IMR-90 (cell line): ENCODE data around the gene ZFYVE28. TPM values are rescaled to one million over a fixed set of nuclear protein-coding genes. Genes with fewer than 3 reads are reported as not detected.

Source experiments
- ATAC-seq: fragments of 200-7000 bp; cut with Tn5 transposase; 2 replicates; pipeline ENCODE4 v1.9.1; 2020; ENCODE audit warnings: low read depth, mild to moderate bottlenecking, moderate library complexity
- BruUV-seq: library from RNA; stranded (reverse); fragments of 400-500 nt; replicated peaks from 2 replicates; lab custom pipeline; 2021; lab: Mats Ljungman, UMichigan
- CTCF ChIA-PET: fragments of 300-600 bp; formaldehyde crosslinking; extraction: SDS; loops from one replicate; lab custom pipeline; 2021; ENCODE audit warnings: antibody characterized with exemption; lab: Yijun Ruan, JAX
- POLR2A ChIA-PET: fragments of 300-600 bp; sonication (Branson Sonifier 250); formaldehyde crosslinking; loops from one replicate; lab custom pipeline; 2022; ENCODE audit warnings: antibody characterized with exemption; ENCODE audit not compliant: unreplicated experiment; lab: Charles Lee
- DNase-seq: peaks from one replicate; pipeline ENCODE4 v3.0.0; 2013
- H2AFZ ChIP-seq: replicated peaks from 2 replicates; pipeline ENCODE3; 2013; ENCODE audit warnings: low read length, mild to moderate bottlenecking; ENCODE audit not compliant: poor library complexity
- H2AK5ac ChIP-seq: 2 replicates; pipeline ENCODE4 v1.6.1; 2013; ENCODE audit warnings: low read depth, low read length, inconsistent platforms
- H2AK9ac ChIP-seq: replicated peaks from 2 replicates; pipeline ENCODE3; 2013; ENCODE audit warnings: mild to moderate bottlenecking, low read depth, low read length, moderate library complexity; ENCODE audit not compliant: poor library complexity
- H2BK120ac ChIP-seq: 2 replicates; pipeline ENCODE4 v1.6.1; 2013; ENCODE audit warnings: low read depth, low read length, inconsistent platforms
- H2BK15ac ChIP-seq: 3 replicates; pipeline ENCODE4 v1.6.1; 2013; ENCODE audit warnings: low read depth, low read length, inconsistent platforms
- H2BK20ac ChIP-seq: 2 replicates; pipeline ENCODE4 v1.6.1; 2013; ENCODE audit warnings: low read depth, mild to moderate bottlenecking, inconsistent platforms, low read length, moderate library complexity
- H2BK5ac ChIP-seq: 2 replicates; pipeline ENCODE4 v1.6.1; 2013; ENCODE audit warnings: mild to moderate bottlenecking, low read depth, low read length, inconsistent platforms; ENCODE audit not compliant: poor library complexity, severe bottlenecking
- H3K14ac ChIP-seq: replicated peaks from 2 replicates; pipeline ENCODE4 v1.6.1; 2013; ENCODE audit warnings: low read depth, low read length, inconsistent platforms
- H3K18ac ChIP-seq: 2 replicates; pipeline ENCODE4 v1.6.1; 2013; ENCODE audit warnings: low read depth, low read length, control low read depth
- H3K23ac ChIP-seq: 2 replicates; pipeline ENCODE4 v1.6.1; 2013; ENCODE audit warnings: low read depth, low read length, inconsistent platforms
- H3K27ac ChIP-seq: 2 replicates; pipeline ENCODE4 v1.5.1; 2013; ENCODE audit warnings: mild to moderate bottlenecking, control low read depth, low read length; ENCODE audit not compliant: insufficient read depth
- H3K27me3 ChIP-seq: 2 replicates; pipeline ENCODE4 v1.6.1; 2013; ENCODE audit warnings: low read length; ENCODE audit not compliant: control insufficient read depth, insufficient read depth
- H3K36me3 ChIP-seq: 2 replicates; pipeline ENCODE4 v1.6.1; 2013; ENCODE audit warnings: low read length, mixed read lengths; ENCODE audit not compliant: control insufficient read depth, insufficient read depth
- H3K4ac ChIP-seq: 2 replicates; pipeline ENCODE4 v1.6.1; 2013; ENCODE audit warnings: low read depth, low read length, inconsistent platforms
- H3K4me1 ChIP-seq: 2 replicates; pipeline ENCODE4 v1.6.1; 2013; ENCODE audit warnings: low read length, mixed read lengths; ENCODE audit not compliant: control insufficient read depth, insufficient read depth
- H3K4me2 ChIP-seq: 2 replicates; pipeline ENCODE4 v1.6.1; 2013; ENCODE audit warnings: low read depth, mild to moderate bottlenecking, control low read depth, low read length, moderate library complexity
- H3K4me3 ChIP-seq: 2 replicates; pipeline ENCODE4 v1.5.1; 2013; ENCODE audit warnings: low read depth, mild to moderate bottlenecking, control low read depth, low read length, moderate library complexity; ENCODE audit not compliant: insufficient read depth
- H3K56ac ChIP-seq: 2 replicates; pipeline ENCODE4 v1.6.1; 2013; ENCODE audit warnings: low read length, inconsistent platforms; ENCODE audit not compliant: insufficient read depth; ENCODE audit errors: extremely low read depth
- H3K79me1 ChIP-seq, 2 experiments: 2 replicates each; pipeline ENCODE4 v1.6.1; 2013; ENCODE audit warnings: low read length in 2 of 2, inconsistent platforms in 1 of 2, low read depth in 1 of 2
- H3K9ac ChIP-seq: 2 replicates; pipeline ENCODE4 v1.6.1; 2013; ENCODE audit warnings: low read depth, low read length, control low read depth
- H3K9me1 ChIP-seq: 2 replicates; pipeline ENCODE4 v1.6.1; 2013; ENCODE audit warnings: low read length, inconsistent platforms; ENCODE audit not compliant: insufficient read depth
- H3K9me3 ChIP-seq: 2 replicates; pipeline ENCODE4 v1.6.1; 2013; ENCODE audit warnings: low read length; ENCODE audit not compliant: control insufficient read depth, insufficient read depth
- H4K20me1 ChIP-seq: 2 replicates; pipeline ENCODE4 v1.6.1; 2013; ENCODE audit warnings: low read length, inconsistent platforms; ENCODE audit not compliant: insufficient read depth
- H4K5ac ChIP-seq: 2 replicates; pipeline ENCODE4 v1.6.1; 2013; ENCODE audit warnings: mild to moderate bottlenecking, low read depth, low read length, control low read depth
- H4K8ac ChIP-seq, 2 experiments: 2 replicates each; pipeline ENCODE4 v1.6.1; 2013; ENCODE audit warnings: low read depth in 2 of 2, low read length in 2 of 2, control low read depth in 1 of 2, inconsistent platforms in 1 of 2
- H4K91ac ChIP-seq: 2 replicates; pipeline ENCODE4 v1.6.1; 2013; ENCODE audit warnings: low read depth, low read length, inconsistent platforms; ENCODE audit not compliant: insufficient read depth
- MAZ ChIP-seq: IDR thresholded peaks from 2 replicates; pipeline ENCODE4 v1.6.1; 2012; ENCODE audit warnings: low read depth, mild to moderate bottlenecking, low read length, improper control_type of control experiment, moderate library complexity, borderline replicate concordance
- RAD21 ChIP-seq: IDR thresholded peaks from 2 replicates; pipeline ENCODE4 v1.6.1; 2012; ENCODE audit warnings: low read length, improper control_type of control experiment
- RFX5 ChIP-seq: IDR thresholded peaks from 2 replicates; pipeline ENCODE4 v1.8.0; 2012; ENCODE audit warnings: low read depth, mild to moderate bottlenecking, low read length, moderate library complexity
- WGBS, 2 experiments: methylation state at CpG; one replicate each; pipeline versions ENCODE4 v1.1.5 to v1.1.7; 2013; ENCODE audit warnings: missing lambda C conversion rate in 2 of 2; ENCODE audit not compliant: insufficient read length in 1 of 2; ENCODE audit errors: extremely low coverage in 2 of 2; 5-methylcytosine and 5-hydroxymethylcytosine counted together
- dilution Hi-C: fragments of 300-500 bp; cut with HindIII; formaldehyde crosslinking; loops from one replicate; pipeline ENCODE4 v1.14.3; 2018; ENCODE audit warnings: low sequenced_read_pairs; ENCODE audit not compliant: unreplicated experiment
- in situ Hi-C: fragments of 300-500 bp; cut with MboI; formaldehyde crosslinking; loops from 3 replicates; pipeline ENCODE4 v1.14.3; 2019; ENCODE audit warnings: low sequenced_read_pairs, inconsistent platforms, mixed read lengths
- intact Hi-C: fragments of 100-400 bp; cut with micrococcal nuclease; formaldehyde crosslinking; loops from 2 replicates; pipeline ENCODE4 v1.10.0; 2022
- polyA plus RNA-seq, 3 experiments: library from polyadenylated mRNA; depleted of rRNA; stranded (reverse); fragments of >200 nt; gene quantifications; 2 replicates each; pipeline ENCODE4 v1.2.3, GENCODE V29; 2012; ENCODE audit warnings: low replicate concordance in 1 of 3
- total RNA-seq: library from RNA; depleted of rRNA; stranded (reverse); fragments of >200 nt; gene quantifications from 2 replicates; pipeline ENCODE4 v1.2.3, GENCODE V29; 2012
- TF ChIP-seq, protein P1 (sequence below): fragments of 150-350 bp; IDR thresholded peaks from 2 replicates; pipeline ENCODE4 v1.6.1; 2016; ENCODE audit warnings: low read depth, mild to moderate bottlenecking, low read length, moderate library complexity, borderline replicate concordance
- TF ChIP-seq, protein P2 (sequence below): fragments of 150-350 bp; IDR thresholded peaks from 2 replicates; pipeline ENCODE4 v1.6.1; 2017; ENCODE audit warnings: mild to moderate bottlenecking, antibody characterized with exemption, low read length, low read depth

ZFYVE28 gene
- total and polyA plus RNA-seq, 2 of the 4 experiments (the other 2 are of a cell fraction), result 0.36 to 1.2 TPM

- CTCF ChIA-PET, result no interaction called here
- H4K20me1 ChIP-seq, result no peaks in the 10 kb centered on the region; the same call in 1 of the 2 replicates
- no peak overlapping the region for H3K27ac ChIP-seq
- H3K14ac ChIP-seq, result no peak overlapping the region
- no peak overlapping the region for H3K4me2 ChIP-seq
- DNase-seq (no peak), ATAC-seq (no peak)
- no peaks in the 10 kb centered on the region for H3K36me3 ChIP-seq
- H3K9me1 ChIP-seq, result peaks cover 3% of the 10 kb centered on the region; the same call in 1 of the 2 replicates
- BruUV-seq, result no TSS peak
- H4K5ac ChIP-seq, result no peak overlapping the region
- WGBS, 2 experiments, result 85% methylated on average over 8 of the region's 19 CpGs; no CpG with 5 or more reads in 1 of the 2 experiments
- H3K18ac ChIP-seq, result no peak overlapping the region
- H3K4ac ChIP-seq, result no peak overlapping the region
- TF ChIP-seq, protein P1, sequence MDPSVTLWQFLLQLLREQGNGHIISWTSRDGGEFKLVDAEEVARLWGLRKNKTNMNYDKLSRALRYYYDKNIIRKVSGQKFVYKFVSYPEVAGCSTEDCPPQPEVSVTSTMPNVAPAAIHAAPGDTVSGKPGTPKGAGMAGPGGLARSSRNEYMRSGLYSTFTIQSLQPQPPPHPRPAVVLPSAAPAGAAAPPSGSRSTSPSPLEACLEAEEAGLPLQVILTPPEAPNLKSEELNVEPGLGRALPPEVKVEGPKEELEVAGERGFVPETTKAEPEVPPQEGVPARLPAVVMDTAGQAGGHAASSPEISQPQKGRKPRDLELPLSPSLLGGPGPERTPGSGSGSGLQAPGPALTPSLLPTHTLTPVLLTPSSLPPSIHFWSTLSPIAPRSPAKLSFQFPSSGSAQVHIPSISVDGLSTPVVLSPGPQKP, result no peak
- TF ChIP-seq RFX5 (no peak), RAD21 (no peak), MAZ (no peak)
- TF ChIP-seq, protein P2, sequence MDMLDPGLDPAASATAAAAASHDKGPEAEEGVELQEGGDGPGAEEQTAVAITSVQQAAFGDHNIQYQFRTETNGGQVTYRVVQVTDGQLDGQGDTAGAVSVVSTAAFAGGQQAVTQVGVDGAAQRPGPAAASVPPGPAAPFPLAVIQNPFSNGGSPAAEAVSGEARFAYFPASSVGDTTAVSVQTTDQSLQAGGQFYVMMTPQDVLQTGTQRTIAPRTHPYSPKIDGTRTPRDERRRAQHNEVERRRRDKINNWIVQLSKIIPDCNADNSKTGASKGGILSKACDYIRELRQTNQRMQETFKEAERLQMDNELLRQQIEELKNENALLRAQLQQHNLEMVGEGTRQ, result no peak
- POLR2A ChIA-PET, result no interaction called here
- dilution Hi-C loops (no loop called here), intact Hi-C loops (loop anchor here (5.0 kb wide), 1 partner anchor 217 kb away; the partner anchor contains the start of genes HAUS3 and POLN), in situ Hi-C loops (no loop called here)
- H2AK9ac ChIP-seq, result no peak overlapping the region
- no peak overlapping the region for H2BK5ac ChIP-seq
- no peak overlapping the region for H4K8ac ChIP-seq
- H3K27me3 ChIP-seq, result peaks cover 14% of the 10 kb centered on the region
- peaks cover 2% of the 10 kb centered on the region; the same call in 1 of the 2 replicates for H3K4me1 ChIP-seq
- H2BK20ac ChIP-seq, result no peak overlapping the region
- no peaks in the 10 kb centered on the region for H3K79me1 ChIP-seq
- no peak overlapping the region for H2BK120ac ChIP-seq
- H3K23ac ChIP-seq, result no peak overlapping the region
- H3K4me3 ChIP-seq, result no peak overlapping the region
- no peaks in the 10 kb centered on the region for H3K9me3 ChIP-seq
- no peak overlapping the region for H2AK5ac ChIP-seq
- H2AFZ ChIP-seq, result no peak overlapping the region
- no peak overlapping the region for H2BK15ac ChIP-seq
- no peak overlapping the region for H3K56ac ChIP-seq
- H3K9ac ChIP-seq, result no peak overlapping the region
- H4K91ac ChIP-seq, result no peak overlapping the region
Observed at GRCh38 chr4:2459589-2460349, 41.3 kb upstream of the ZFYVE28 start.
